Measurements from ENCODE around the gene MDM2.
"Not testable (repeated sequence)": the region's sequence is repeated elsewhere in the genome, so short reads cannot be mapped to it uniquely, and the experiment has no call there.

MDM2 gene

GRCh38 chr12:68825569-68826217 lies 17.7 kb downstream of the MDM2 start:
- DNase-seq (ENCODE audit: low spot score) (no peak), FAIRE-seq (no peak)

GRCh38 chr12:68827895-68828671 lies 20.1 kb downstream of the MDM2 start:
- FAIRE-seq (no peak), DNase-seq (ENCODE audit: low spot score) (no peak)

GRCh38 chr12:68828672-68829068 lies 20.7 kb downstream of the MDM2 start:
- FAIRE-seq (no peak), DNase-seq (ENCODE audit: low spot score) (no peak)

DNA sequence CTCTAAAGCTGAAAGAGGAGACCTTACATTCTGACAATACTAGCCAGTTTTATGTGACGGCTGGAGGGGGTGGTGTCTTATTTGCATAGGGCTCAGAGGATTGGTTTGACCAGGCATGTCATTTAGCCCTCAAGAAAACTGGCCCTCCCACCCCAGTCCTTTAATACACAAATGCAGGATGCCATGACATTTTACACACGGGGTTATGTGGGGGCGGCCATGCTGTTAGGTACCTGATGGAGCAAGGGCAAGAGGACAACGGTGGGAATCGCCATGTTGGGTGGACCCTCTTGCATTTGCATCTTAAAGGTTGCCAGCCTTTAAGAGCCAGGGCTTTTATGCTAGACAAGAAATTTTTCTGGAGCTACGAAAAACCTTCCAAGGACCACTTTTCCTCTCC lies 23.3 kb downstream of the MDM2 start:
- no peak for FAIRE-seq
- DNase-seq (ENCODE audit: low spot score), result no peak

DNA sequence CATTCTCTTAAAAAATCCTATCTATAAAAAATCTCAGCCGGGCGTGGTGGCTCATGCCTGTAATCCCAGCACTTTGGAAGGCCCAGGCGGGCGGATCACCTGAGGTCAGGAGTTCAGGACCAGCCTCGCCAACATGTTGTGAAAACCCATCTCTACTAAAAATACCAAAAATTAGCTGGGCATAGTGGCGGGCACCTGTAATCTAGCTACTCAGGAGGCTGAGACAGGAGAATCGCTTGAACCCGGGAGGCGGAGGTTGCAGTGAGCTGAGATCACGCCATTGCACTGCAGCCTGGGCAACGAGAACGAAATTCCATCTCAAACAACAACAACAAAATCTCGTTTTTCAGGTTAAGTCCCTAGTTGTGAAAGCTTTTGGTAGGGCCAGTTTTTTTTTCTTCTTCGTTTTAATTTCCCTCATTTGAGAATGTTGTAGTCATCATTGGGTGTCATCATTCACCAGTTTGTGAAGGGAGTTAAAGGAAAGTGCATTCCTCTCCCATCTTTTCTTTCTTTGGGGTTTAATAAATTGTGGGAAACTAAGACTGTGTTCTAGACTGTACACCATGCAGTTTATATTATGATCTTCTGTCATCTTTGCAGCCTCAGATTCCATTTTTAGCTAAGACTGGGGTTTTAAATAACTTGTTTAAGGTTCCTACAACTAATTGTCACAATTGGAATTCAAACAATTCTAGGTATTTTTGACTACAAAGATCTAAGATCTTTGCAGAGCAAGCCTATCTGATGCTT lies 23.9 kb downstream of the MDM2 start:
- no peak for DNase-seq (ENCODE audit: low spot score)
- FAIRE-seq, result no peak

GRCh38 chr12:68832504-68832867 lies 24.5 kb downstream of the MDM2 start:
- no peak for FAIRE-seq

DNA sequence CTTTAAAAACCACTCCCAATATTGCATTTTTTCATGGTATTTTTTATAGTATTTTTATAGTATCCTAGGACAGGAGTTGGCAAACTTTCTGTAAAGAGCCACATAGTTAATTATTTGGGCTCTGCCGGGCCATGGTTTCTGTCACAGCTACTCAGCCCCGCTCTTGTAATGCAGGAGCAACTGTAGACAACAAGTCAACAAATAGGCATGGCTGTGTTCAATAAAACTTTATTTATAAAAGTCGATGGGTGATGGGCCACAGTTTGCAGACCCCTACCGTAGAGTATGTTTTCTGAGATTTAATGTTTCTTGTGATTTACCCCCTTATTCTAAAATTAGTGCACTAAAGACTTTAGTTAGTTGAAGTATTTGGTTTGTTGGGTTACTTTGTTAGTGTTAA lies 25.5 kb downstream of the MDM2 start:
- FAIRE-seq, result no peak
- DNase-seq (ENCODE audit: low spot score), result no peak

More at GRCh38 chr12:68832504-68832867, 24.5 kb downstream of the MDM2 start:
- no peak for DNase-seq (ENCODE audit: low spot score)

DNA sequence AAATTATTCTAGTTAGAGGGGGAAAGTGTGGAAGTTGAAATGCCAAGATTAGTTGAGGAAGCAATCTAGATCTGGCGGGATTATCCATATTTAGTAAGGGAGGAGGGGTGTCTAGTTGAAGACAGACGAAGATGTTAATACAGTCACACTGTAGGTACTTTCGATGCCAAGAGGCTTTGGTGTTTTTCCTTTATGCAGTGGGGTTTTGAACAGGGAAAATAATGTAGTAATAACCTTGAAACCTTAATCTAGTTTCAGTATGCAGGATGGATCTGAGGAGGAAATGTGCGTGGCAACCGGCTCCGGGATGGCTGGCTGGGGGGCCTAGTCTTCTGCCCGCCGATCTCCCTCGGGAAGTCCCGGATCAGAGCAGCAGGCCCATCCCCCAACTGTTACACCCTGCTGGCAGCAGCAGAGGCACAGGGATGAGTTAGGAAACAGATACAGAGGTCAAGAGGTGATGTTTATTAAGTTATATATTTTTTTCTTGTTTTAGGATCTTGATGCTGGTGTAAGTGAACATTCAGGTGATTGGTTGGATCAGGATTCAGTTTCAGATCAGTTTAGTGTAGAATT lies 27.4 kb downstream of the MDM2 start:
- no peak for FAIRE-seq
- DNase-seq (ENCODE audit: low spot score), result no peak

DNA sequence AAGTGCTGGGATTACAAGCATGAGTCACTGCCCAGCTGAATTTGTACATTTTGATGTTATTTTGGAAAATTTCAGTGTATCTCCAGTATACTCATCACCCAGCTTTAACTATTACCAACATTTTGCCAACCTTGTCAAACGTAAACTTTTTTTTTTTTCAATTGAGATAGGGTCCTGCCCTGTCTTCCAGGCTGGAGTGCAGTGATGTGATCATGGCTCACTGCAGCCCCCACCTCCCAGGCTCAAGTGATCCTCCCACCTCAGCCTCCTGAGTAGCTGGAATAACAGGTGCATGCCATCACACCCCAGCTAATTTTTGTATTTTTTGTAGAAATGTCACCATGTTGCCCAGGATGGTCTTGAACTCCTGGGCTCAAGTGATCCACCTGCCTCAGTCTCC lies 29.2 kb downstream of the MDM2 start:
- FAIRE-seq (no peak), DNase-seq (ENCODE audit: low spot score) (no peak)

GRCh38 chr12:68838046-68838886 lies 30.3 kb downstream of the MDM2 start:
- FAIRE-seq (no peak), DNase-seq (ENCODE audit: low spot score) (no peak)

DNA sequence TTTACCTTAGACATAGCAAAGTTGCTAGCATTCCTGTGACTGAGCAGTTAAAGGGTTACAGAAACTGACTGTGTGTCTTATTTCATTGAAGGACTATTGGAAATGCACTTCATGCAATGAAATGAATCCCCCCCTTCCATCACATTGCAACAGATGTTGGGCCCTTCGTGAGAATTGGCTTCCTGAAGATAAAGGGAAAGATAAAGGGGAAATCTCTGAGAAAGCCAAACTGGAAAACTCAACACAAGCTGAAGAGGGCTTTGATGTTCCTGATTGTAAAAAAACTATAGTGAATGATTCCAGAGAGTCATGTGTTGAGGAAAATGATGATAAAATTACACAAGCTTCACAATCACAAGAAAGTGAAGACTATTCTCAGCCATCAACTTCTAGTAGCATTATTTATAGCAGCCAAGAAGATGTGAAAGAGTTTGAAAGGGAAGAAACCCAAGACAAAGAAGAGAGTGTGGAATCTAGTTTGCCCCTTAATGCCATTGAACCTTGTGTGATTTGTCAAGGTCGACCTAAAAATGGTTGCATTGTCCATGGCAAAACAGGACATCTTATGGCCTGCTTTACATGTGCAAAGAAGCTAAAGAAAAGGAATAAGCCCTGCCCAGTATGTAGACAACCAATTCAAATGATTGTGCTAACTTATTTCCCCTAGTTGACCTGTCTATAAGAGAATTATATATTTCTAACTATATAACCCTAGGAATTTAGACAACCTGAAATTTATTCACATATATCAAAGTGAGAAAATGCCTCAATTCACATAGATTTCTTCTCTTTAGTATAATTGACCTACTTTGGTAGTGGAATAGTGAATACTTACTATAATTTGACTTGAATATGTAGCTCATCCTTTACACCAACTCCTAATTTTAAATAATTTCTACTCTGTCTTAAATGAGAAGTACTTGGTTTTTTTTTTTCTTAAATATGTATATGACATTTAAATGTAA lies 31.5 kb downstream of the MDM2 start:
- FAIRE-seq, result no peak

GRCh38 chr12:68841175-68841574 lies 33.2 kb downstream of the MDM2 start:
- FAIRE-seq; DNase-seq (ENCODE audit: low spot score): not testable (repeated sequence)

More for the DNA sequence above, 31.5 kb downstream of the MDM2 start:
- no peak for DNase-seq (ENCODE audit: low spot score)

- DNase-seq (ENCODE audit: low spot score) (no peak), FAIRE-seq (no peak)
These were observed 33.7 kb downstream of the MDM2 start for GRCh38 chr12:68841717-68842116.

GRCh38 chr12:68842123-68842522 lies 34.1 kb downstream of the MDM2 start:
- FAIRE-seq, result no peak
- DNase-seq (ENCODE audit: low spot score), result no peak

GRCh38 chr12:68842784-68843567 lies 35.0 kb downstream of the MDM2 start:
- FAIRE-seq, result no peak
- no peak for DNase-seq (ENCODE audit: low spot score)

GRCh38 chr12:68844318-68844745 lies 36.4 kb downstream of the MDM2 start:
- no peak for DNase-seq (ENCODE audit: low spot score)
- no peak for FAIRE-seq

DNA sequence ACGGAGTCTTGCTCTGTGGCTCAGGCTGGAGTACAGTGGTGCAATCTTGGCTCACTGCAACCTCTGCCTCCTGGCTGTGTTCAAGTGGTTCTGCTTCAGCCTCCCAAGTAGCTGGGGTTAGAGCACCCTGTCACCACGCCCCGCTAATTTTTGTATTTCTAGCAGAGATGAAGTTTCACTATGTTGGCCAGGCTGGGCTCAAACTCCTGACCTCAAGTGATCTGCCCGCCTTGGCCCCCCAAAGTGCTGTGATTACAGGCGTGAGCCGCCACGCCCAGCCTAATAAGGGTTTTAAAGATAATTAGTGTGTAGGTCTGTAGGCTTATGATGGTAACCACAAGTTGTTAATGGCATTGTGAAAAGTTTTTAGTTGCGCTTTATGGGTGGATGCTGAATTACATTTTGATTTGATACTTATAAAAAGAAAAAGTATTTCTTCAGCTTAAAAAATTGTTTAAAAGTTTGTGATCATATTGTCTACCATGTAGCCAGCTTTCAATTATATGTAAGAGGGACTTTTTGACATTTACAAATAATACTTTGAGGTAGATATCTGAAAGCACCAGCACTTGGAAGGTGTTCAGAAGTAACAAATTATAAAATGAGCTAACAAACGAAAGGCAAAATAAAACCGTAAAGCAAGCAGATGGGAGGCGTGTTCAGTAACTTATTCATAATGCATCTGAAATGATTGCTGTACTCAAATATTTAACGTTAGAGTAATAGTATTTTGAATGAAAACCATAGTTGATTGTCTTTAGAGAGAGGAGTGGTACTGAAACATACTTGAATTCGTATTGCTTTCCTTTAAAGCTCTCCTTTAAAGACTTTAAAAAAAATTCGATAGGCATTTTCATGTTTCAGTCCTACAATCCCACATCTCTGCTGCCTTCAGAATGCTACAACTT lies 37.1 kb downstream of the MDM2 start:
- FAIRE-seq (no peak), DNase-seq (ENCODE audit: low spot score) (no peak)

DNA sequence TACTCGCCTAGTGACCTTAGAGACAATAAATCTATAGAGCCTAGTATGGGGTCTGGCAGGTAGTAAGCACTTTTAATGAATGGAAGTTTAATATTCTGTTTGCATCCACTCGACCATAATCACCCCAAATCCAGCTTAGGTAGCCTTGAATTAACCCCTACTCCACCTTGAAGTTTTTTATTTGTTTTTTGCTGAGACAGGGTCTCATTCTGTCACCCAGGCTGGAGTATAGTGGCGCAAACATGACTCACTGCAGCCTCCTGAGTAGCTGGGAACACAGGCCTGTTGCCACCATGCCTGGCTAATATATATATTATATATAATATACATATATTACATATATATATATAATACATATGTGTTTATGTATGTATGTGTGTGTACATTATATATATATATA lies 38.8 kb downstream of the MDM2 start:
- FAIRE-seq, result no peak
- DNase-seq (ENCODE audit: low spot score), result no peak

Measured in urothelium cell line (cell line).